B cell (primary cell): ENCODE results near the gene GNB3. TPM values are rescaled to one million over a fixed set of nuclear protein-coding genes. Genes with fewer than 3 reads are reported as not detected.

Source experiments
- ATAC-seq: fragments of 200-7000 bp; cut with Tn5 transposase; one replicate; pipeline ENCODE4 v1.10.0; 2021; ENCODE audit warnings: low read depth, mild to moderate bottlenecking, moderate number of reproducible peaks, moderate library complexity
- CTCF ChIA-PET: fragments of 350-600 bp; sonication (Branson Sonifier 250); formaldehyde crosslinking; loops from one replicate; lab custom pipeline; 2021; ENCODE audit warnings: antibody characterized with exemption, inconsistent platforms; lab: Charles Lee
- POLR2A ChIA-PET: fragments of 350-600 bp; sonication (Branson Sonifier 250); formaldehyde crosslinking; loops from one replicate; lab custom pipeline; 2021; ENCODE audit warnings: antibody characterized with exemption; lab: Charles Lee
- DNase-seq: peaks from one replicate; pipeline ENCODE4 v3.0.0; 2013
- H2AFZ ChIP-seq: 2 replicates; pipeline ENCODE4 v1.6.1; 2012; ENCODE audit warnings: mild to moderate bottlenecking, low read depth, low read length; ENCODE audit not compliant: insufficient read depth, poor library complexity, severe bottlenecking
- H3K27ac ChIP-seq, 2 donors: 1 replicate in 1 of 2; 2 replicates in 1 of 2; pipeline ENCODE4 v1.5.1; 2012 to 2013; ENCODE audit warnings: low read length in 2 of 2, mild to moderate bottlenecking in 2 of 2, moderate library complexity in 1 of 2
- H3K27me3 ChIP-seq, 4 experiments: fragments of 200-600 bp in 1 of 4; sonication (generic) in 1 of 4; replicated peaks in 1 of 4; 1 replicate in 2 of 4; 2 replicates in 2 of 4; pipeline versions ENCODE4 v1.6.1 to v1.7.0; 2013 to 2016; ENCODE audit warnings: low read length in 3 of 4, mild to moderate bottlenecking in 2 of 4, mixed read lengths in 1 of 4, moderate library complexity in 1 of 4; ENCODE audit not compliant: insufficient read depth in 4 of 4, control insufficient read depth in 3 of 4; ENCODE audit errors: control extremely low read depth in 1 of 4
- H3K36me3 ChIP-seq, 2 experiments: replicated peaks in 1 of 2; 1 replicate in 1 of 2; 2 replicates in 1 of 2; pipeline versions ENCODE4 v1.6.1 to v1.7.1; 2013; ENCODE audit warnings: low read length in 1 of 2; ENCODE audit not compliant: insufficient read depth in 2 of 2, control insufficient read depth in 1 of 2; ENCODE audit errors: control extremely low read depth in 1 of 2, extremely low read depth in 1 of 2
- H3K4me1 ChIP-seq, 2 donors: fragments of 200-600 bp in 1 of 2; sonication (generic) in 1 of 2; 1 replicate in 1 of 2; 2 replicates in 1 of 2; pipeline versions ENCODE4 v1.5.1 to v1.6.1; 2013 to 2017; ENCODE audit warnings: low read length in 2 of 2; ENCODE audit not compliant: control insufficient read depth in 2 of 2, insufficient read depth in 2 of 2
- H3K4me2 ChIP-seq: replicated peaks from 2 replicates; pipeline ENCODE3; 2012; ENCODE audit warnings: mild to moderate bottlenecking, low read depth, low read length; ENCODE audit not compliant: poor library complexity, severe bottlenecking
- H3K4me3 ChIP-seq, 5 experiments: fragments of 200-600 bp in 1 of 5; sonication (generic) in 1 of 5; 1 replicate in 3 of 5; 2 replicates in 2 of 5; pipeline versions ENCODE4 v1.5.1 to v1.7.0; 2011 to 2016; ENCODE audit warnings: low read length in 4 of 5, mild to moderate bottlenecking in 4 of 5, low read depth in 2 of 5, control low read depth in 1 of 5, moderate library complexity in 1 of 5; ENCODE audit not compliant: insufficient read depth in 1 of 5; ENCODE audit errors: control extremely low read depth in 1 of 5, extremely low read depth in 1 of 5
- H3K79me2 ChIP-seq: fragments of 200-600 bp; sonication (generic); one replicate; pipeline ENCODE4 v1.6.0; 2016; ENCODE audit warnings: low read length; ENCODE audit not compliant: control insufficient read depth, insufficient read depth
- H3K9ac ChIP-seq: fragments of 200-600 bp; sonication (generic); 2 replicates; pipeline ENCODE4 v1.6.1; 2017; ENCODE audit warnings: mild to moderate bottlenecking, low read length, moderate library complexity
- H3K9me3 ChIP-seq, 3 donors: one replicate each; pipeline versions ENCODE4 v1.6.1 to v1.7.1; 2013; ENCODE audit warnings: low read length in 2 of 3; ENCODE audit not compliant: control insufficient read depth in 2 of 3, insufficient read depth in 1 of 3; ENCODE audit errors: control extremely low read depth in 1 of 3
- H4K20me1 ChIP-seq: 2 replicates; pipeline ENCODE4 v1.6.0; 2012; ENCODE audit warnings: mild to moderate bottlenecking, low read length; ENCODE audit not compliant: insufficient read depth, control insufficient read depth, poor library complexity, severe bottlenecking
- H3K27ac Mint-ChIP-seq: one replicate; pipeline ENCODE4 v1.8.0; 2021; ENCODE audit warnings: mixed read lengths
- H3K27me3 Mint-ChIP-seq: one replicate; pipeline ENCODE4 v1.8.0; 2021; ENCODE audit warnings: mixed read lengths
- H3K4me1 Mint-ChIP-seq: one replicate; pipeline ENCODE4 v1.8.0; 2021; ENCODE audit warnings: mixed read lengths
- H3K4me3 Mint-ChIP-seq: one replicate; pipeline ENCODE4 v1.8.0; 2021; ENCODE audit warnings: mixed read lengths
- H3K9me3 Mint-ChIP-seq: one replicate; pipeline ENCODE4 v1.8.0; 2022; ENCODE audit warnings: mixed read lengths; ENCODE audit not compliant: insufficient read depth
- EZH2 ChIP-seq: IDR thresholded peaks from 2 replicates; pipeline ENCODE4 v1.6.1; 2012; ENCODE audit warnings: borderline replicate concordance, low read depth, mild to moderate bottlenecking, moderate library complexity, low read length; ENCODE audit not compliant: insufficient read depth, poor library complexity, severe bottlenecking
- WGBS: methylation state at CpG from one replicate; pipeline ENCODE4 v1.1.5; 2013; ENCODE audit warnings: missing lambda C conversion rate; ENCODE audit not compliant: insufficient coverage; 5-methylcytosine and 5-hydroxymethylcytosine counted together
- intact Hi-C: fragments of 100-400 bp; cut with micrococcal nuclease; formaldehyde crosslinking; loops from one replicate; pipeline ENCODE4 v1.10.0; 2022
- polyA plus RNA-seq: library from polyadenylated mRNA; depleted of rRNA; stranded (reverse); fragments of >200 nt; gene quantifications from 2 replicates; pipeline ENCODE4 v1.2.3, GENCODE V29; 2012
- total RNA-seq, 2 donors: library from RNA; stranded (reverse); fragments of 120-200 nt in 1 of 2; gene quantifications; 1 replicate in 1 of 2; 2 replicates in 1 of 2; pipeline versions ENCODE4 v1.2.3 to v1.2.4, GENCODE V29; 2013 to 2022
- TF ChIP-seq, protein P1 (sequence below): fragments of 200-600 bp; IDR thresholded peaks from one replicate; pipeline ENCODE4 v1.8.0; 2022; ENCODE audit warnings: antibody characterized with exemption, mild to moderate bottlenecking

GNB3 gene
- total and polyA plus RNA-seq, 2 donors (not counting 1 experiment from before 2014, with no cell fraction given) = 0.27 to 0.49 TPM

DNA sequence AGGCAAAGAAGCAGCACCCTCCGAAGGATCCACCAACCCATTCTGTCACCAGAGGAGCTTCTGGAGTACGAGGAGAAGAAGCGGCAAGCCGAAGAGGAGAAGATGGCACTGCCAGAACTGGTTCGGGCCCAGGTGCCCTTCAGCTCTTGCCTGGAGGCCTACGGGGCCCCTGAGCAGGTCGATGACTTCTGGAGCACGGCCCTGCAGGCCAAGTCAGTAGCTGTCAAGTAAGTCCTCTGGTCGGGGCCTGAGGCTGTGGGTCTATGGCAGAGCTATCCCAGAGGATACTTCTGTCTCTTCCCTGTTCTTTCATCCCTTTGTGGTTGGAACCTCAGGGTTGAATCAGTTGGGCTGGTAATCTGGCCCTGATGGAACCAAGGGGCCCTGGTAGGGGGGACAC, 20.7 kb downstream of the GNB3 start:
- 96% methylated on average over 9 of the region's 9 CpGs for WGBS
- H3K4me3 Mint-ChIP-seq = no peak overlapping the region
- H3K36me3 ChIP-seq = peaks cover 0 to 71% of the 10 kb centered on the region in 2 experiments

DNA sequence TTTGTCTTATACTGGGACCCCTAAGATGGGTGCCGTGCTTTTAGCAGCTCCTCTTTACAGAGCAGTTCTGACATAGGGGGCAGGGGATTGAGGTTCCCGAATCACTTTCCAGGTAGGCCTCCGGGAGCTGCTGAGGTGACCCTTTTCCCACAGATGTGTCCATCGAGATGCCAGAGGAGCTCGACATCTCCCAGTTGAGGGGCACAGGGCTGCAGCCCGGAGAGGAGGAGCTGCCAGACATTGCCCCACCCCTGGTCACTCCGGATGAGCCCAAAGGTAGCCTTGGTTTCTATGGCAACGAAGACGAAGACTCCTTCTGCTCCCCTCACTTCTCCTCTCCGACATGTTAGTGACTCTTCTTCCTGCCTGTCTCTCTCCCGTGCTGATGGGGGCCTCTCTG, 22.3 kb downstream of the GNB3 start:
- Mint-ChIP-seq H3K27me3 (no peaks in the 10 kb centered on the region), H3K27ac (no peak overlapping the region), H3K4me1 (peaks cover 13% of the 10 kb centered on the region), H3K4me3 (no peak overlapping the region), H3K9me3 (no peaks in the 10 kb centered on the region)
- peaks cover 0 to 55% of the 10 kb centered on the region in 2 experiments for H3K36me3 ChIP-seq
- H3K9ac ChIP-seq = no peak overlapping the region
- TF ChIP-seq EZH2 = no peak
- TF ChIP-seq, protein P1, sequence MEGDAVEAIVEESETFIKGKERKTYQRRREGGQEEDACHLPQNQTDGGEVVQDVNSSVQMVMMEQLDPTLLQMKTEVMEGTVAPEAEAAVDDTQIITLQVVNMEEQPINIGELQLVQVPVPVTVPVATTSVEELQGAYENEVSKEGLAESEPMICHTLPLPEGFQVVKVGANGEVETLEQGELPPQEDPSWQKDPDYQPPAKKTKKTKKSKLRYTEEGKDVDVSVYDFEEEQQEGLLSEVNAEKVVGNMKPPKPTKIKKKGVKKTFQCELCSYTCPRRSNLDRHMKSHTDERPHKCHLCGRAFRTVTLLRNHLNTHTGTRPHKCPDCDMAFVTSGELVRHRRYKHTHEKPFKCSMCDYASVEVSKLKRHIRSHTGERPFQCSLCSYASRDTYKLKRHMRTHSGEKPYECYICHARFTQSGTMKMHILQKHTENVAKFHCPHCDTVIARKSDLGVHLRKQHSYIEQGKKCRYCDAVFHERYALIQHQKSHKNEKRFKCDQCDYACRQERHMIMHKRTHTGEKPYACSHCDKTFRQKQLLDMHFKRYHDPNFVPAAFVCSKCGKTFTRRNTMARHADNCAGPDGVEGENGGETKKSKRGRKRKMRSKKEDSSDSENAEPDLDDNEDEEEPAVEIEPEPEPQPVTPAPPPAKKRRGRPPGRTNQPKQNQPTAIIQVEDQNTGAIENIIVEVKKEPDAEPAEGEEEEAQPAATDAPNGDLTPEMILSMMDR = no peak
- CTCF ChIA-PET = no interaction called here
- H3K4me2 ChIP-seq = no peak overlapping the region
- peaks cover 2% of the 10 kb centered on the region for H4K20me1 ChIP-seq
- H3K27me3 ChIP-seq = no peaks in the 10 kb centered on the region
- H3K9me3 ChIP-seq = no peaks in the 10 kb centered on the region
- no peak overlapping the region for H2AFZ ChIP-seq
- no peak overlapping the region for H3K4me3 ChIP-seq
- intact Hi-C loops = no loop called here
- 98% methylated on average over 11 of the region's 11 CpGs for WGBS
- no peak overlapping the region for H3K27ac ChIP-seq
- POLR2A ChIA-PET = no interaction called here
- ATAC-seq (no peak), DNase-seq (no peak)
- H3K79me2 ChIP-seq = no peaks in the 10 kb centered on the region
- peaks cover 4 to 7% of the 10 kb centered on the region in 2 donors for H3K4me1 ChIP-seq

More for the DNA sequence above, 20.7 kb downstream of the GNB3 start:
- ChIA-PET POLR2A (interaction anchor here (1.1 kb wide), 1 partner anchor 9 kb away, joined by 3 read pairs; the partner anchor contains the start of gene USP5), CTCF (interaction anchor here (0.9 to 2.4 kb wide), 4 partner anchors 8 to 251 kb away, joined by 3 to 7 read pairs (median 4); no protein-coding TSS in a partner anchor)
- no peak overlapping the region for H3K4me3 ChIP-seq
- H3K27me3 ChIP-seq = no peaks in the 10 kb centered on the region
- no peak for DNase-seq
- no peak overlapping the region for H3K9ac ChIP-seq
- peaks cover 16% of the 10 kb centered on the region for H3K79me2 ChIP-seq
- no peaks in the 10 kb centered on the region for H4K20me1 ChIP-seq
- ATAC-seq = no peak
- no peaks in the 10 kb centered on the region for H3K9me3 ChIP-seq
- H3K4me2 ChIP-seq = no peak overlapping the region
- Mint-ChIP-seq H3K9me3 (no peaks in the 10 kb centered on the region), H3K4me1 (peaks cover 3% of the 10 kb centered on the region), H3K27me3 (no peaks in the 10 kb centered on the region), H3K27ac (no peak overlapping the region)
- H3K4me1 ChIP-seq = no peaks in the 10 kb centered on the region
- TF ChIP-seq EZH2 = no peak
- TF ChIP-seq, protein P1 = no peak
- intact Hi-C loops = no loop called here
- no peak overlapping the region for H2AFZ ChIP-seq
- no peak overlapping the region for H3K27ac ChIP-seq
